ENCODE measurements around the gene KDM8.

KDM8 gene

GRCh38 chr16:27220527-27220926, 17.2 kb downstream of the KDM8 start:
- TF ChIP-seq POLR2AphosphoS5 (IDR thresholded peaks at IDR 0.05; ENCODE audit: low read depth, low read length): no peak
- TF ChIP-seq POU2F2 (IDR thresholded peaks at IDR 0.05; ENCODE audit: low read depth, low read length): no peak
- no peak for TF ChIP-seq PAX5 (IDR thresholded peaks at IDR 0.05; ENCODE audit: insufficient read depth, low read length, severe bottlenecking)
- TF ChIP-seq POLR2A (IDR thresholded peaks at IDR 0.05; ENCODE audit: low read depth, low read length): no peak
- no peak for TF ChIP-seq TAF1 (IDR thresholded peaks at IDR 0.05; ENCODE audit: low read depth, low read length)
- no peak for TF ChIP-seq SPI1 (IDR thresholded peaks at IDR 0.05; ENCODE audit: low read depth, low read length)
- FAIRE-seq (no peak), DNase-seq (ENCODE audit: insufficient read length, low spot score) (no peak)

GRCh38 chr16:27220991-27221390, 17.7 kb downstream of the KDM8 start:
- DNase-seq (ENCODE audit: insufficient read length, low spot score): no peak
- no peak for FAIRE-seq
- no peak for TF ChIP-seq SPI1 (IDR thresholded peaks at IDR 0.05; ENCODE audit: low read depth, low read length)
- no peak for TF ChIP-seq TAF1 (IDR thresholded peaks at IDR 0.05; ENCODE audit: low read depth, low read length)
- TF ChIP-seq POLR2A (IDR thresholded peaks at IDR 0.05; ENCODE audit: low read depth, low read length): no peak
- TF ChIP-seq POU2F2 (IDR thresholded peaks at IDR 0.05; ENCODE audit: low read depth, low read length): no peak
- TF ChIP-seq POLR2AphosphoS5 (IDR thresholded peaks at IDR 0.05; ENCODE audit: low read depth, low read length): no peak
- no peak for TF ChIP-seq PAX5 (IDR thresholded peaks at IDR 0.05; ENCODE audit: insufficient read depth, low read length, severe bottlenecking)

- DNase-seq (ENCODE audit: insufficient read length, low spot score): no peak
- FAIRE-seq: no peak
- TF ChIP-seq TAF1 (IDR thresholded peaks at IDR 0.05; ENCODE audit: low read depth, low read length) (no peak), SPI1 (IDR thresholded peaks at IDR 0.05; ENCODE audit: low read depth, low read length) (no peak), POLR2AphosphoS5 (IDR thresholded peaks at IDR 0.05; ENCODE audit: low read depth, low read length) (no peak), PAX5 (IDR thresholded peaks at IDR 0.05; ENCODE audit: insufficient read depth, low read length, severe bottlenecking) (no peak), POLR2A (IDR thresholded peaks at IDR 0.05; ENCODE audit: low read depth, low read length) (no peak), POU2F2 (IDR thresholded peaks at IDR 0.05; ENCODE audit: low read depth, low read length) (no peak)
Measured at GRCh38 chr16:27221576-27222248, 18.4 kb downstream of the KDM8 start.

GRCh38 chr16:27222249-27223225, 19.2 kb downstream of the KDM8 start:
- no peak for TF ChIP-seq POLR2AphosphoS5 (IDR thresholded peaks at IDR 0.05; ENCODE audit: low read depth, low read length)
- TF ChIP-seq POU2F2 (IDR thresholded peaks at IDR 0.05; ENCODE audit: low read depth, low read length): no peak
- TF ChIP-seq SPI1 (IDR thresholded peaks at IDR 0.05; ENCODE audit: low read depth, low read length): no peak
- FAIRE-seq: no peak
- DNase-seq (ENCODE audit: insufficient read length, low spot score): no peak

- DNase-seq (ENCODE audit: insufficient read length, low spot score) (no peak), FAIRE-seq (no peak)
- TF ChIP-seq POU2F2 (IDR thresholded peaks at IDR 0.05; ENCODE audit: low read depth, low read length): no peak
- TF ChIP-seq POLR2A (IDR thresholded peaks at IDR 0.05; ENCODE audit: low read depth, low read length): no peak
- TF ChIP-seq TAF1 (IDR thresholded peaks at IDR 0.05; ENCODE audit: low read depth, low read length): no peak
Measured at GRCh38 chr16:27223226-27223610, 19.9 kb downstream of the KDM8 start.

- DNase-seq (ENCODE audit: insufficient read length, low spot score): no peak
Measured at GRCh38 chr16:27223701-27224100, 20.4 kb downstream of the KDM8 start.

GRCh38 chr16:27224271-27224737, 21.0 kb downstream of the KDM8 start:
- FAIRE-seq (no peak), DNase-seq (ENCODE audit: insufficient read length, low spot score) (no peak)
- TF ChIP-seq POLR2AphosphoS5 (IDR thresholded peaks at IDR 0.05; ENCODE audit: low read depth, low read length) (no peak), POLR2A (IDR thresholded peaks at IDR 0.05; ENCODE audit: low read depth, low read length) (no peak), SPI1 (IDR thresholded peaks at IDR 0.05; ENCODE audit: low read depth, low read length) (no peak), POU2F2 (IDR thresholded peaks at IDR 0.05; ENCODE audit: low read depth, low read length) (no peak), TAF1 (IDR thresholded peaks at IDR 0.05; ENCODE audit: low read depth, low read length) (no peak), PAX5 (IDR thresholded peaks at IDR 0.05; ENCODE audit: insufficient read depth, low read length, severe bottlenecking) (no peak)

More at GRCh38 chr16:27223701-27224100, 20.4 kb downstream of the KDM8 start:
- no peak for TF ChIP-seq SPI1 (IDR thresholded peaks at IDR 0.05; ENCODE audit: low read depth, low read length)
- no peak for TF ChIP-seq TAF1 (IDR thresholded peaks at IDR 0.05; ENCODE audit: low read depth, low read length)
- no peak for FAIRE-seq

- FAIRE-seq: no peak
- TF ChIP-seq TAF1 (IDR thresholded peaks at IDR 0.05; ENCODE audit: low read depth, low read length): no peak
- TF ChIP-seq POU2F2 (IDR thresholded peaks at IDR 0.05; ENCODE audit: low read depth, low read length): no peak
- TF ChIP-seq SPI1 (IDR thresholded peaks at IDR 0.05; ENCODE audit: low read depth, low read length): no peak
- TF ChIP-seq PAX5 (IDR thresholded peaks at IDR 0.05; ENCODE audit: insufficient read depth, low read length, severe bottlenecking): no peak
- no peak for TF ChIP-seq POLR2A (IDR thresholded peaks at IDR 0.05; ENCODE audit: low read depth, low read length)
- TF ChIP-seq POLR2AphosphoS5 (IDR thresholded peaks at IDR 0.05; ENCODE audit: low read depth, low read length): no peak
Measured at GRCh38 chr16:27224741-27225300, 21.5 kb downstream of the KDM8 start.

GRCh38 chr16:27225536-27226360, 22.4 kb downstream of the KDM8 start:
- TF ChIP-seq POLR2A (IDR thresholded peaks at IDR 0.05; ENCODE audit: low read depth, low read length) (no peak), TAF1 (IDR thresholded peaks at IDR 0.05; ENCODE audit: low read depth, low read length) (no peak)
- FAIRE-seq (no peak), DNase-seq (ENCODE audit: insufficient read length, low spot score) (no peak)

More at GRCh38 chr16:27224741-27225300, 21.5 kb downstream of the KDM8 start:
- DNase-seq (ENCODE audit: insufficient read length, low spot score): no peak
